ENCODE data around the gene KRT37. TPM values are rescaled to one million over a fixed set of nuclear protein-coding genes. Genes with fewer than 3 reads are reported as not detected.

Gene KRT37
- total and polyA plus RNA-seq, 9 of the 15 experiments (the other 6 are each of a cell fraction or from before 2014, with no cell fraction given) = not detected

DNA sequence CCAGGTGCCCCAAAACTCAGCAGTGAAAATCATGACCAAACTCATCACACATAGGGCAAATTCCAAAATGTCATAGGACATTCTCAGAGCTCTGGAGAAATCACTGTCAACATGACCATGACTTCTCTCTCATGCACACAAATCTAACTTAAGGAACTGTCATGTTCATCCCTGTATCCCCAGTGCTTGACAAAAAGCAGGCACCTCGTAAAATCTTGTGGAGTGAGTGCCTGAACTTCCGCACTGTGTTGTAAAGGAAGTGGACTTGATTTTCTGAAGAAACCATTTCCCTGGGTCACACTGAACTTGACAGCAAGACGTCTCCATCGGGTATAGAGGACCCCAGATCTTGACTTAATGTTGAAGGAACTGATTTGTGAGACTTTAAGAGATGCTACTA lies 2.8 kb downstream of the KRT37 start (continued):
- no peak for TF ChIP-seq ZBTB40 (IDR thresholded peaks at IDR 0.05)
- no peak for TF ChIP-seq ZBTB40 (CRISPR knock-in tag; IDR thresholded peaks at IDR 0.05)
- TF ChIP-seq PRPF4 (IDR thresholded peaks at IDR 0.05; ENCODE audit: insufficient read depth, low read depth, low read length, poor library complexity, severe bottlenecking) = no peak
- TF ChIP-seq NRF1 (conservative IDR thresholded peaks at IDR 0.05 in 1 of 2, IDR thresholded peaks at IDR 0.05 in 1 of 2) = no peak
- no peak for TF ChIP-seq HMGXB4 (CRISPR knock-in tag; IDR thresholded peaks at IDR 0.05)
- TF ChIP-seq MEF2D (tag; conservative IDR thresholded peaks at IDR 0.05; ENCODE audit: low read depth) = no peak
- no peak for TF ChIP-seq CTCFL (IDR thresholded peaks at IDR 0.05; ENCODE audit: borderline replicate concordance, insufficient read depth, low read depth, low read length, poor library complexity, severe bottlenecking)
- no peak for TF ChIP-seq CBFB (CRISPR knock-in tag; IDR thresholded peaks at IDR 0.05)

Data from K562 (cell line).